WERI-Rb-1 (cell line): ENCODE measurements around the gene LDAH.
"Not testable (repeated sequence)": the region's sequence is repeated elsewhere in the genome, so short reads cannot be mapped to it uniquely, and the experiment has no call there.

Experiments used
- DNase-seq: peaks from one replicate; pipeline ENCODE4 v3.0.0-alpha.2; 2020
- H3K27ac ChIP-seq: fragments of 250-450 bp; sonication (Bioruptor Pico); 2 replicates; pipeline ENCODE4 v1.5.1; 2020; ENCODE audit warnings: mild to moderate bottlenecking, moderate library complexity
- H3K27me3 ChIP-seq: fragments of 250-450 bp; sonication (Bioruptor Pico); 2 replicates; pipeline ENCODE4 v1.5.1; 2021; ENCODE audit warnings: mild to moderate bottlenecking, low read depth, moderate library complexity; ENCODE audit not compliant: insufficient read depth, severe bottlenecking
- H3K36me3 ChIP-seq: fragments of 250-450 bp; sonication (Bioruptor Pico); 2 replicates; pipeline ENCODE4 v1.5.1; 2020; ENCODE audit warnings: mild to moderate bottlenecking, moderate library complexity
- H3K4me3 ChIP-seq: 2 replicates; pipeline ENCODE4 v1.5.1; 2011; ENCODE audit warnings: low read depth, mild to moderate bottlenecking, control low read depth, low read length
- H3K9me3 ChIP-seq: fragments of 250-450 bp; sonication (Bioruptor Pico); 2 replicates; pipeline ENCODE4 v1.5.1; 2021; ENCODE audit warnings: mild to moderate bottlenecking, moderate library complexity; ENCODE audit not compliant: severe bottlenecking
- CTCF ChIP-seq: IDR thresholded peaks from 2 replicates; pipeline ENCODE4 v1.5.1; 2011; ENCODE audit warnings: low read depth, mild to moderate bottlenecking, control low read depth, inconsistent platforms, low read length

Gene LDAH

GRCh38 chr2:20722592-20723240, 100.2 kb downstream of the LDAH start:
- no peak for DNase-seq
- Histone ChIP-seq H3K4me3 (no peak overlapping the region), H3K36me3 (no peaks in the 10 kb centered on the region), H3K9me3 (no peaks in the 10 kb centered on the region), H3K27ac (no peak overlapping the region), H3K27me3 (no peaks in the 10 kb centered on the region)
- no peak for TF ChIP-seq CTCF

GRCh38 chr2:20717641-20718040, 105.3 kb downstream of the LDAH start:
- no peak overlapping the region for H3K27ac ChIP-seq

GRCh38 chr2:20716164-20716563, 106.7 kb downstream of the LDAH start:
- H3K36me3 ChIP-seq, H3K27ac ChIP-seq, H3K4me3 ChIP-seq, H3K9me3 ChIP-seq, DNase-seq, H3K27me3 ChIP-seq: not testable (repeated sequence)

More at GRCh38 chr2:20717641-20718040, 105.3 kb downstream of the LDAH start:
- H3K4me3 ChIP-seq: no peak overlapping the region
- H3K9me3 ChIP-seq: no peaks in the 10 kb centered on the region
- DNase-seq: no peak
- no peaks in the 10 kb centered on the region for H3K27me3 ChIP-seq
- H3K36me3 ChIP-seq: no peaks in the 10 kb centered on the region
- TF ChIP-seq CTCF: no peak

GRCh38 chr2:20714412-20714811, 108.5 kb downstream of the LDAH start:
- H3K4me3 ChIP-seq, H3K27ac ChIP-seq, DNase-seq, H3K9me3 ChIP-seq, H3K36me3 ChIP-seq, H3K27me3 ChIP-seq: not testable (repeated sequence)

- not testable (repeated sequence) for H3K4me3 ChIP-seq, H3K36me3 ChIP-seq, H3K9me3 ChIP-seq, H3K27ac ChIP-seq, DNase-seq, H3K27me3 ChIP-seq
Measured at GRCh38 chr2:20713585-20713984, 109.3 kb downstream of the LDAH start.

GRCh38 chr2:20711641-20712040, 111.3 kb downstream of the LDAH start:
- H3K36me3 ChIP-seq, H3K4me3 ChIP-seq, H3K27ac ChIP-seq, H3K27me3 ChIP-seq, H3K9me3 ChIP-seq, DNase-seq: not testable (repeated sequence)

GRCh38 chr2:20707601-20708000, 115.3 kb downstream of the LDAH start:
- H3K27ac ChIP-seq: no peak overlapping the region
- peak; percentile 68 for DNase-seq
- H3K9me3 ChIP-seq: no peaks in the 10 kb centered on the region
- H3K27me3 ChIP-seq: no peaks in the 10 kb centered on the region
- H3K4me3 ChIP-seq: no peak overlapping the region
- TF ChIP-seq CTCF: no peak
- H3K36me3 ChIP-seq: no peaks in the 10 kb centered on the region

GRCh38 chr2:20706786-20707185, 116.1 kb downstream of the LDAH start:
- no peak for DNase-seq
- Histone ChIP-seq H3K4me3 (no peak overlapping the region), H3K9me3 (no peaks in the 10 kb centered on the region), H3K27ac (no peak overlapping the region), H3K36me3 (no peaks in the 10 kb centered on the region), H3K27me3 (no peaks in the 10 kb centered on the region)
- no peak for TF ChIP-seq CTCF
